Fibroblast of lung (primary cell): ENCODE data around the gene LINC01488. TPM values are rescaled to one million over a fixed set of nuclear protein-coding genes. Genes with fewer than 3 reads are reported as not detected.

Experiments
- DNase-seq, 2 donors: peaks; one replicate each; pipeline versions ENCODE4 v3.0.0 to v3.0.0-alpha.2; 2010; ENCODE audit warnings: low read depth in 2 of 2
- H2AFZ ChIP-seq: 2 replicates; pipeline ENCODE4 v1.5.1; 2012; ENCODE audit warnings: low read length, control low read depth, inconsistent platforms
- H3K27ac ChIP-seq: 2 replicates; pipeline ENCODE4 v1.5.1; 2011; ENCODE audit warnings: low read length, control low read depth; ENCODE audit not compliant: insufficient read depth
- H3K27me3 ChIP-seq: 2 replicates; pipeline ENCODE4 v1.5.1; 2011; ENCODE audit warnings: mild to moderate bottlenecking, low read length; ENCODE audit not compliant: control insufficient read depth, insufficient read depth
- H3K36me3 ChIP-seq: 2 replicates; pipeline ENCODE4 v1.5.1; 2011; ENCODE audit warnings: low read length; ENCODE audit not compliant: control insufficient read depth, insufficient read depth
- H3K4me1 ChIP-seq: 2 replicates; pipeline ENCODE4 v1.5.1; 2011; ENCODE audit warnings: low read length; ENCODE audit not compliant: control insufficient read depth, insufficient read depth; ENCODE audit errors: extremely low read depth
- H3K4me2 ChIP-seq: 2 replicates; pipeline ENCODE4 v1.5.1; 2011; ENCODE audit warnings: low read length, control low read depth; ENCODE audit not compliant: insufficient read depth; ENCODE audit errors: extremely low read depth
- H3K4me3 ChIP-seq, 4 experiments: fragments of 200-600 bp in 1 of 4; sonication (generic) in 1 of 4; replicated peaks in 1 of 4; 2 replicates each; pipeline ENCODE4 v1.5.1; 2011 to 2016; ENCODE audit warnings: low read length in 4 of 4, low read depth in 3 of 4, mild to moderate bottlenecking in 3 of 4, control low read depth in 2 of 4, inconsistent platforms in 1 of 4, mixed read lengths in 1 of 4; ENCODE audit not compliant: insufficient read depth in 1 of 4; ENCODE audit errors: control extremely low read depth in 1 of 4
- H3K79me2 ChIP-seq: 2 replicates; pipeline ENCODE4 v1.5.1; 2012; ENCODE audit warnings: mild to moderate bottlenecking, low read length, inconsistent platforms; ENCODE audit not compliant: control insufficient read depth, insufficient read depth
- H3K9ac ChIP-seq: 2 replicates; pipeline ENCODE4 v1.5.1; 2011; ENCODE audit warnings: mild to moderate bottlenecking, low read length, control low read depth; ENCODE audit not compliant: insufficient read depth
- H3K9me3 ChIP-seq: 2 replicates; pipeline ENCODE4 v1.5.1; 2012; ENCODE audit warnings: low read depth, low read length; ENCODE audit not compliant: control insufficient read depth, insufficient read depth
- H4K20me1 ChIP-seq: 2 replicates; pipeline ENCODE4 v1.5.1; 2011; ENCODE audit warnings: low read length; ENCODE audit not compliant: control insufficient read depth, insufficient read depth; ENCODE audit errors: extremely low read depth
- EZH2 ChIP-seq: IDR thresholded peaks from 2 replicates; pipeline ENCODE4 v1.5.1; 2012; ENCODE audit warnings: low read length, control low read depth, mild to moderate bottlenecking; ENCODE audit errors: missing control alignments
- polyA plus RNA-seq, 2 donors: library from polyadenylated mRNA; depleted of rRNA in 1 of 2; stranded (reverse) in 1 of 2; unstranded in 1 of 2; fragments of >200 nt; gene quantifications; 2 replicates each; pipeline ENCODE4 v1.2.1, GENCODE V29; 2011 to 2012; ENCODE audit warnings: missing spikeins in 1 of 2
- total RNA-seq: library from RNA; depleted of rRNA; stranded (reverse); fragments of >200 nt; gene quantifications from 2 replicates; pipeline ENCODE4 v1.2.1, GENCODE V29; 2014
- TF ChIP-seq, protein P1 (sequence below), 2 donors: IDR thresholded peaks in 1 of 2; conservative IDR thresholded peaks in 1 of 2; 1 replicate in 1 of 2; 2 replicates in 1 of 2; pipeline ENCODE4 v1.5.1; 2011 to 2012; ENCODE audit warnings: low read length in 2 of 2, control low read depth in 1 of 2, inconsistent platforms in 1 of 2, low read depth in 1 of 2, mild to moderate bottlenecking in 1 of 2

LINC01488 gene
- total and polyA plus RNA-seq, 2 donors (not counting 1 experiment from before 2014, with no cell fraction given) = not detected

DNA sequence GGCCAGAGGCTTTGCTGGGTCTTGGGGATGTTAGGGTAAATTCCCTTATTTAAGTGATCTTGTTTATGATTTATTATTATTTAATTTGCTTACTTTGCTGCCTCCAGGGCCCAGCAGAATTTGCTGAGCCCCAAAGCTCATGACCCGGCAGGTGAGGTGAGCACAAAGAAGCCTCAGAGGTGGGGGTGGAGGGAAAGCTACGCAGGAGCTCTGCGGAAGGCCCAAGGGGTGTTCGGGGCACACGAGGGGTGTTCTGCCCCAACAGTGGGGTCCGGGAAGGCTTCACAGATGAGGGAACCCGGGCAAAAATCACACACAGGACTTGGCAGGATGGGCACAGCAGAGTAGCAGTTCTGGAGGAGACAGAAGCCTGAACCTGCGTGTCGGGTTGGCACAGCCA lies 6.7 kb upstream of the LINC01488 start:
- TF ChIP-seq, protein P1, sequence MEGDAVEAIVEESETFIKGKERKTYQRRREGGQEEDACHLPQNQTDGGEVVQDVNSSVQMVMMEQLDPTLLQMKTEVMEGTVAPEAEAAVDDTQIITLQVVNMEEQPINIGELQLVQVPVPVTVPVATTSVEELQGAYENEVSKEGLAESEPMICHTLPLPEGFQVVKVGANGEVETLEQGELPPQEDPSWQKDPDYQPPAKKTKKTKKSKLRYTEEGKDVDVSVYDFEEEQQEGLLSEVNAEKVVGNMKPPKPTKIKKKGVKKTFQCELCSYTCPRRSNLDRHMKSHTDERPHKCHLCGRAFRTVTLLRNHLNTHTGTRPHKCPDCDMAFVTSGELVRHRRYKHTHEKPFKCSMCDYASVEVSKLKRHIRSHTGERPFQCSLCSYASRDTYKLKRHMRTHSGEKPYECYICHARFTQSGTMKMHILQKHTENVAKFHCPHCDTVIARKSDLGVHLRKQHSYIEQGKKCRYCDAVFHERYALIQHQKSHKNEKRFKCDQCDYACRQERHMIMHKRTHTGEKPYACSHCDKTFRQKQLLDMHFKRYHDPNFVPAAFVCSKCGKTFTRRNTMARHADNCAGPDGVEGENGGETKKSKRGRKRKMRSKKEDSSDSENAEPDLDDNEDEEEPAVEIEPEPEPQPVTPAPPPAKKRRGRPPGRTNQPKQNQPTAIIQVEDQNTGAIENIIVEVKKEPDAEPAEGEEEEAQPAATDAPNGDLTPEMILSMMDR (conservative IDR thresholded peaks at IDR 0.05 in 1 of 2, IDR thresholded peaks at IDR 0.05 in 1 of 2; ENCODE audit: low read depth in 1 of 2, low read length in 2 of 2) = no peak
- no peak for TF ChIP-seq EZH2

DNA sequence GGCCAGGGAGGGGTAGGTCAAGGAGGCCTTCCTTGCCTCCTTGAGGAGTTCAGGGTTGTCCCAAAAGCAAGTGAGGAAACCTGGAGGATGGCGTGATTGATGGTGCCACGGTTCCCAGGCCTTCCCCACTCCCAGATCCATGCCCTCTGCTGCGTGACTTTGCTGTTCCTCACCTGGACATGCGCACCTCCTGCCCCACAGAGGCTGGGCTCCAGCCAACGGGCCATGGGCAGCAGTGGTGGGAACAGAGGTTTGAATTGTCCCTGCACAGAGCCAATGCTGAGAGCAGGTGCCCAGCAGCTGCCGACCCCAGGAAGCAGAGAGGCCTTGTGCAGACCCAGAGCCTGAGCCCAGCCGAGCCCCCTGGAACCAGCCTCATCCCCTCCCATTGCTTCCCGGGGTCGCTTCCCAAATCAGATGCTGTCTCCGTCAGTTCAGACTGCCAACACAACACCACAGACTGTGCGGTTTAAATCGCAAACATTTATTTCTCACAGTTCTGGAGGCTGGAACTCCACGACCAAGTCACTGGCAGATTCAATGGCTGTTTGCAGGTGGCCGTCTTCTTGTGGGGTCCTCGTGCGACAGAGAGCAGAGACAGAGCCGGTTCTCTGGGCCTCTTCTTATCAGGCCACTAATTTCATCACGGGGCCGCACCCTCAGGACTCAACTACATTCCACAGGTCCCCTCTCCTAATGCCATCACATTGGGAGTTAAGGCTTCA lies 6.2 kb upstream of the LINC01488 start:
- Histone ChIP-seq H3K4me2 (no peak overlapping the region), H3K4me3 (no peak overlapping the region), H3K27me3 (no peaks in the 10 kb centered on the region), H3K9ac (no peak overlapping the region), H3K9me3 (no peaks in the 10 kb centered on the region), H3K36me3 (no peaks in the 10 kb centered on the region), H3K79me2 (no peaks in the 10 kb centered on the region), H3K4me1 (peaks cover 1% of the 10 kb centered on the region), H2AFZ (no peak overlapping the region), H3K27ac (no peak overlapping the region), H4K20me1 (no peaks in the 10 kb centered on the region)
- TF ChIP-seq EZH2 = no peak
- TF ChIP-seq, protein P1 (conservative IDR thresholded peaks at IDR 0.05 in 1 of 2, IDR thresholded peaks at IDR 0.05 in 1 of 2; ENCODE audit: low read depth in 1 of 2, low read length in 2 of 2) = no peak
- no peak for DNase-seq

More for the DNA sequence above, 6.7 kb upstream of the LINC01488 start:
- Histone ChIP-seq H3K9ac (no peak overlapping the region), H3K36me3 (no peaks in the 10 kb centered on the region), H3K9me3 (no peaks in the 10 kb centered on the region), H3K4me3 (no peak overlapping the region), H3K4me2 (no peak overlapping the region), H3K27ac (no peak overlapping the region), H3K27me3 (no peaks in the 10 kb centered on the region), H3K4me1 (no peaks in the 10 kb centered on the region), H4K20me1 (no peaks in the 10 kb centered on the region), H3K79me2 (no peaks in the 10 kb centered on the region), H2AFZ (no peak overlapping the region)
- DNase-seq = no peak

DNA sequence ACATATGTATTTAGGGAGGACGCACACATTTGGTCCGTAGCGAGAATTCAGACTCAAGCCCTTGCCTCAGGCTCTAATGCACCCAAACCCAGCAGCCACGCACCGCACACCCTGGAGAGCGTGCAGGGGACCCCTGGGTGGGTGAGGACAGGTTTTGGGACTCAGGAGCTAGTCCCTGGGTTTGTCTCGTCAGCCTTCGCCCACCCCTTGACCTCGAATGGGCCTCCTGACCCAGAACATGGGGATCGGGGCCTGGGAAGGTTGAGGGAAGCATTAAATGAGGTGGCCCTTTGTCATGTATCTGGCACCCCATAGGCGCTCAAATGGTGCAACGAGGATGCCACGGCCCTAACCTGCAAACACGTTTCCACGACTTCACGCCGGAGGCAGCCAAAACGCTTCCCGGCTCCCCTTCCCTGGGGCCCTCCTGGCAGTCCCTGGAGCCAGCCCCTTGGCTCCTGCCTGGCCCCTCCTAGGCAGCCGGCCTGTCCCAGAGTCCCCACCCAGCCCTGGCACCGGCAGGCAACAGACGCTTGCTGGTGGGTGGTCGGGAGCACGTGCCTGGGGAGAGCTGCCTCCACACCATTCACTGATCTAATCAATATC lies 5.5 kb upstream of the LINC01488 start:
- Histone ChIP-seq H3K9me3 (no peaks in the 10 kb centered on the region), H4K20me1 (no peaks in the 10 kb centered on the region), H3K4me2 (no peak overlapping the region), H2AFZ (no peak overlapping the region), H3K79me2 (no peaks in the 10 kb centered on the region), H3K4me3 (no peak overlapping the region), H3K4me1 (peaks cover 6% of the 10 kb centered on the region), H3K27me3 (no peaks in the 10 kb centered on the region), H3K36me3 (no peaks in the 10 kb centered on the region), H3K9ac (no peak overlapping the region), H3K27ac (no peak overlapping the region)
- DNase-seq = no peak
- TF ChIP-seq, protein P1 (conservative IDR thresholded peaks at IDR 0.05 in 1 of 2, IDR thresholded peaks at IDR 0.05 in 1 of 2; ENCODE audit: low read depth in 1 of 2, low read length in 2 of 2) = no peak
- TF ChIP-seq EZH2 = no peak
